Activated T-cell treated with anti-CD3 and anti-CD28 coated beads, Interleukin-2, amount 50 U/mL, for 72 hours (primary cell): ENCODE data around the gene NFASC. TPM values are rescaled to one million over a fixed set of nuclear protein-coding genes. Genes with fewer than 3 reads are reported as not detected.
A peak's percentile ranks its signal among the peaks of the same experiment; 100 is the strongest.

ENCODE experiments used
- ATAC-seq, 2 donors: fragments of 150-1000 bp; cut with Tn5 transposase; replicated peaks in 1 of 2; 2 replicates each; pipeline ENCODE4 v1.10.0; 2021; ENCODE audit warnings: moderate library complexity in 2 of 2, mild to moderate bottlenecking in 1 of 2
- DNase-seq, 2 donors: peaks; one replicate each; pipeline ENCODE4 v3.0.0; 2021 to 2022; ENCODE audit warnings: mixed read lengths in 1 of 2
- H3K27ac Mint-ChIP-seq: one replicate; pipeline ENCODE4 v1.8.0; 2022; ENCODE audit warnings: mild to moderate bottlenecking, moderate library complexity, mixed read lengths
- H3K27me3 Mint-ChIP-seq: one replicate; pipeline ENCODE4 v1.8.0; 2022; ENCODE audit warnings: low read depth, mixed read lengths
- H3K36me3 Mint-ChIP-seq, 2 donors: one replicate each; pipeline ENCODE4 v1.8.0; 2022; ENCODE audit warnings: mixed read lengths in 2 of 2, mild to moderate bottlenecking in 1 of 2; ENCODE audit not compliant: insufficient read depth in 2 of 2
- H3K4me1 Mint-ChIP-seq: one replicate; pipeline ENCODE4 v1.8.0; 2022; ENCODE audit warnings: low read depth, mixed read lengths
- H3K4me3 Mint-ChIP-seq, 2 donors: one replicate each; pipeline ENCODE4 v1.8.0; 2022; ENCODE audit warnings: mild to moderate bottlenecking in 2 of 2, mixed read lengths in 2 of 2, moderate library complexity in 2 of 2
- H3K9me3 Mint-ChIP-seq, 2 donors: one replicate each; pipeline ENCODE4 v1.8.0; 2022; ENCODE audit warnings: mixed read lengths in 2 of 2
- total RNA-seq, 2 donors: library from RNA; stranded (reverse); gene quantifications; one replicate each; pipeline ENCODE4 v1.2.3, GENCODE V29; 2022

Gene NFASC
- total RNA-seq, 2 donors from 2014 or later = 0.23 to 0.38 TPM

- no peaks in the 10 kb centered on the region for H3K4me1 Mint-ChIP-seq
- H3K27ac Mint-ChIP-seq = no peak overlapping the region
- no peaks in the 10 kb centered on the region for H3K36me3 Mint-ChIP-seq
- no peaks in the 10 kb centered on the region for H3K9me3 Mint-ChIP-seq
- peaks cover 18% of the 10 kb centered on the region for H3K27me3 Mint-ChIP-seq
- DNase-seq (no peak), ATAC-seq (no peak)
- H3K4me3 Mint-ChIP-seq = no peak overlapping the region
These were observed 58.2 kb downstream of the NFASC start for GRCh38 chr1:204928671-204929486.

- H3K9me3 Mint-ChIP-seq = no peaks in the 10 kb centered on the region
- H3K4me1 Mint-ChIP-seq = no peaks in the 10 kb centered on the region
- no peak for DNase-seq
- no peak overlapping the region for H3K27ac Mint-ChIP-seq
- H3K36me3 Mint-ChIP-seq = no peaks in the 10 kb centered on the region
- no peak for ATAC-seq
- H3K4me3 Mint-ChIP-seq = no peak overlapping the region
- H3K27me3 Mint-ChIP-seq = peaks cover 12% of the 10 kb centered on the region
These were observed 59.0 kb downstream of the NFASC start for GRCh38 chr1:204929487-204930154.

- no peak for ATAC-seq
- no peak overlapping the region for H3K27ac Mint-ChIP-seq
- no peaks in the 10 kb centered on the region for H3K36me3 Mint-ChIP-seq
- no peak for DNase-seq
- H3K9me3 Mint-ChIP-seq = no peaks in the 10 kb centered on the region
- no peaks in the 10 kb centered on the region for H3K4me1 Mint-ChIP-seq
- H3K27me3 Mint-ChIP-seq = peaks cover 12% of the 10 kb centered on the region
- no peak overlapping the region for H3K4me3 Mint-ChIP-seq
These were observed 59.5 kb downstream of the NFASC start for GRCh38 chr1:204930155-204930523.

- H3K4me3 Mint-ChIP-seq = no peak overlapping the region
- no peaks in the 10 kb centered on the region for H3K4me1 Mint-ChIP-seq
- DNase-seq (no peak), ATAC-seq (no peak)
- H3K36me3 Mint-ChIP-seq = no peaks in the 10 kb centered on the region
- H3K27me3 Mint-ChIP-seq = peaks cover 12% of the 10 kb centered on the region
- H3K9me3 Mint-ChIP-seq = no peaks in the 10 kb centered on the region
- no peak overlapping the region for H3K27ac Mint-ChIP-seq
These were observed 60.7 kb downstream of the NFASC start for GRCh38 chr1:204931313-204931712.

- no peaks in the 10 kb centered on the region for H3K9me3 Mint-ChIP-seq
- no peaks in the 10 kb centered on the region for H3K36me3 Mint-ChIP-seq
- ATAC-seq = no peak
- no peak overlapping the region for H3K27ac Mint-ChIP-seq
- H3K4me1 Mint-ChIP-seq = no peaks in the 10 kb centered on the region
- DNase-seq = no peak
- H3K4me3 Mint-ChIP-seq = no peak overlapping the region
- peaks cover 16% of the 10 kb centered on the region for H3K27me3 Mint-ChIP-seq
These were observed 61.3 kb downstream of the NFASC start for GRCh38 chr1:204931768-204932572.

GRCh38 chr1:204932573-204932909 is 61.9 kb downstream of the NFASC start:
- H3K4me3 Mint-ChIP-seq = no peak overlapping the region
- H3K4me1 Mint-ChIP-seq = no peaks in the 10 kb centered on the region
- no peak overlapping the region for H3K27ac Mint-ChIP-seq
- ATAC-seq = no peak
- H3K36me3 Mint-ChIP-seq = no peaks in the 10 kb centered on the region
- DNase-seq = no peak
- H3K9me3 Mint-ChIP-seq = no peaks in the 10 kb centered on the region
- peaks cover 14% of the 10 kb centered on the region for H3K27me3 Mint-ChIP-seq

GRCh38 chr1:204935155-204935554 is 64.5 kb downstream of the NFASC start:
- Mint-ChIP-seq H3K36me3 (no peaks in the 10 kb centered on the region), H3K9me3 (no peaks in the 10 kb centered on the region), H3K4me1 (no peaks in the 10 kb centered on the region), H3K4me3 (no peak overlapping the region), H3K27ac (no peak overlapping the region), H3K27me3 (peaks cover 6% of the 10 kb centered on the region)
- ATAC-seq (no peak), DNase-seq (no peak)

- H3K4me3 Mint-ChIP-seq = no peak overlapping the region
- peaks cover 6% of the 10 kb centered on the region for H3K27me3 Mint-ChIP-seq
- no peaks in the 10 kb centered on the region for H3K9me3 Mint-ChIP-seq
- DNase-seq = no peak
- no peaks in the 10 kb centered on the region for H3K4me1 Mint-ChIP-seq
- H3K36me3 Mint-ChIP-seq = no peaks in the 10 kb centered on the region
- H3K27ac Mint-ChIP-seq = no peak overlapping the region
- ATAC-seq = no peak
These were observed 66.1 kb downstream of the NFASC start for GRCh38 chr1:204936765-204937164.

- ATAC-seq (no peak), DNase-seq (no peak)
- Mint-ChIP-seq H3K4me3 (no peak overlapping the region), H3K36me3 (no peaks in the 10 kb centered on the region), H3K4me1 (no peaks in the 10 kb centered on the region), H3K27me3 (peaks cover 6% of the 10 kb centered on the region), H3K27ac (no peak overlapping the region), H3K9me3 (no peaks in the 10 kb centered on the region)
These were observed 67.2 kb downstream of the NFASC start for GRCh38 chr1:204937901-204938300.

- DNase-seq (no peak), ATAC-seq (no peak)
- Mint-ChIP-seq H3K36me3 (no peaks in the 10 kb centered on the region), H3K9me3 (no peaks in the 10 kb centered on the region), H3K27me3 (peaks cover 6% of the 10 kb centered on the region), H3K27ac (no peak overlapping the region), H3K4me1 (no peaks in the 10 kb centered on the region), H3K4me3 (no peak overlapping the region)
These were observed 69.9 kb downstream of the NFASC start for GRCh38 chr1:204940591-204940990.

- H3K4me3 Mint-ChIP-seq = no peak overlapping the region
- peaks cover 5% of the 10 kb centered on the region for H3K27me3 Mint-ChIP-seq
- ATAC-seq = peak; percentile 36 to 62
- no peaks in the 10 kb centered on the region for H3K4me1 Mint-ChIP-seq
- DNase-seq = peak; percentile 55 to 71
- H3K9me3 Mint-ChIP-seq = no peaks in the 10 kb centered on the region
- no peaks in the 10 kb centered on the region for H3K36me3 Mint-ChIP-seq
- H3K27ac Mint-ChIP-seq = no peak overlapping the region
These were observed 71.0 kb downstream of the NFASC start for GRCh38 chr1:204941421-204942338.

GRCh38 chr1:204943495-204943894 is 72.8 kb downstream of the NFASC start:
- H3K9me3 Mint-ChIP-seq = no peaks in the 10 kb centered on the region
- no peaks in the 10 kb centered on the region for H3K36me3 Mint-ChIP-seq
- H3K4me1 Mint-ChIP-seq = no peaks in the 10 kb centered on the region
- DNase-seq = no peak
- no peaks in the 10 kb centered on the region for H3K27me3 Mint-ChIP-seq
- no peak overlapping the region for H3K27ac Mint-ChIP-seq
- ATAC-seq = no peak
- H3K4me3 Mint-ChIP-seq = no peak overlapping the region
